Panc1 (cell line): ENCODE measurements around the gene UBR3.

Experiments
- POLR2AphosphoS5 ChIP-seq: IDR thresholded peaks from 2 replicates; pipeline ENCODE4 v1.6.1; 2012; ENCODE audit warnings: mild to moderate bottlenecking, low read depth, low read length, moderate library complexity
- SIN3A ChIP-seq: IDR thresholded peaks from 2 replicates; pipeline ENCODE4 v1.6.1; 2012; ENCODE audit warnings: low read depth, mild to moderate bottlenecking, low read length, moderate library complexity, borderline replicate concordance; ENCODE audit not compliant: insufficient read depth
- TCF7L2 ChIP-seq: IDR thresholded peaks from 2 replicates; pipeline ENCODE4 v1.6.1; 2011; ENCODE audit warnings: mild to moderate bottlenecking, low read depth, low read length, inconsistent platforms
- TF ChIP-seq, protein P1 (sequence below): fragments of 450-650 bp; IDR thresholded peaks from 2 replicates; pipeline ENCODE4 v1.5.1; 2017; ENCODE audit warnings: mild to moderate bottlenecking
- TF ChIP-seq, protein P2 (sequence below), 2 experiments: IDR thresholded peaks; 2 replicates each; pipeline ENCODE4 v1.6.1; 2011 to 2012; ENCODE audit warnings: low read depth in 2 of 2, control low read depth in 1 of 2, low read length in 1 of 2, mild to moderate bottlenecking in 1 of 2, moderate library complexity in 1 of 2; ENCODE audit not compliant: insufficient read depth in 1 of 2

DNA sequence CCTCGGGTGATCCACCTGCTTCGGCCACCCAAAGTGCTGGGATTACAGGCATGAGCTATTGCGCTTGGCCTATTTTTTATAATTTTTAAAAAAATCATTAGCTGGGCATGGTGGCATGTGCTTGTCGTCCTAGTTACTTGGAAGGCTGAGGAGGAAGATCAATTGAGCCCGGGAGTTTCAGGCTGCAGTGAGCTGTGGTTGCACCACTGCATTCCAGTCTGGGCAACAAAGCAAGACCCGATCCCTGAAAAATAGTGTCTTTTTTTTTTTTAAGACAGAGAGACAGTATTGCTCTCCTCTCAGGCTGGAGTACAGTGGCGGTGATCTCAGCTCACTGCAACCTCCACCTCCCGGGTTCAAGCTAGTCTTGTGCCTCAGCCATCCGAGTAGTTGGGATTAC lies 23.8 kb upstream of the UBR3 start:
- no peak for TF ChIP-seq POLR2AphosphoS5
- TF ChIP-seq, protein P1, sequence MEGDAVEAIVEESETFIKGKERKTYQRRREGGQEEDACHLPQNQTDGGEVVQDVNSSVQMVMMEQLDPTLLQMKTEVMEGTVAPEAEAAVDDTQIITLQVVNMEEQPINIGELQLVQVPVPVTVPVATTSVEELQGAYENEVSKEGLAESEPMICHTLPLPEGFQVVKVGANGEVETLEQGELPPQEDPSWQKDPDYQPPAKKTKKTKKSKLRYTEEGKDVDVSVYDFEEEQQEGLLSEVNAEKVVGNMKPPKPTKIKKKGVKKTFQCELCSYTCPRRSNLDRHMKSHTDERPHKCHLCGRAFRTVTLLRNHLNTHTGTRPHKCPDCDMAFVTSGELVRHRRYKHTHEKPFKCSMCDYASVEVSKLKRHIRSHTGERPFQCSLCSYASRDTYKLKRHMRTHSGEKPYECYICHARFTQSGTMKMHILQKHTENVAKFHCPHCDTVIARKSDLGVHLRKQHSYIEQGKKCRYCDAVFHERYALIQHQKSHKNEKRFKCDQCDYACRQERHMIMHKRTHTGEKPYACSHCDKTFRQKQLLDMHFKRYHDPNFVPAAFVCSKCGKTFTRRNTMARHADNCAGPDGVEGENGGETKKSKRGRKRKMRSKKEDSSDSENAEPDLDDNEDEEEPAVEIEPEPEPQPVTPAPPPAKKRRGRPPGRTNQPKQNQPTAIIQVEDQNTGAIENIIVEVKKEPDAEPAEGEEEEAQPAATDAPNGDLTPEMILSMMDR: no peak
- TF ChIP-seq, protein P2, sequence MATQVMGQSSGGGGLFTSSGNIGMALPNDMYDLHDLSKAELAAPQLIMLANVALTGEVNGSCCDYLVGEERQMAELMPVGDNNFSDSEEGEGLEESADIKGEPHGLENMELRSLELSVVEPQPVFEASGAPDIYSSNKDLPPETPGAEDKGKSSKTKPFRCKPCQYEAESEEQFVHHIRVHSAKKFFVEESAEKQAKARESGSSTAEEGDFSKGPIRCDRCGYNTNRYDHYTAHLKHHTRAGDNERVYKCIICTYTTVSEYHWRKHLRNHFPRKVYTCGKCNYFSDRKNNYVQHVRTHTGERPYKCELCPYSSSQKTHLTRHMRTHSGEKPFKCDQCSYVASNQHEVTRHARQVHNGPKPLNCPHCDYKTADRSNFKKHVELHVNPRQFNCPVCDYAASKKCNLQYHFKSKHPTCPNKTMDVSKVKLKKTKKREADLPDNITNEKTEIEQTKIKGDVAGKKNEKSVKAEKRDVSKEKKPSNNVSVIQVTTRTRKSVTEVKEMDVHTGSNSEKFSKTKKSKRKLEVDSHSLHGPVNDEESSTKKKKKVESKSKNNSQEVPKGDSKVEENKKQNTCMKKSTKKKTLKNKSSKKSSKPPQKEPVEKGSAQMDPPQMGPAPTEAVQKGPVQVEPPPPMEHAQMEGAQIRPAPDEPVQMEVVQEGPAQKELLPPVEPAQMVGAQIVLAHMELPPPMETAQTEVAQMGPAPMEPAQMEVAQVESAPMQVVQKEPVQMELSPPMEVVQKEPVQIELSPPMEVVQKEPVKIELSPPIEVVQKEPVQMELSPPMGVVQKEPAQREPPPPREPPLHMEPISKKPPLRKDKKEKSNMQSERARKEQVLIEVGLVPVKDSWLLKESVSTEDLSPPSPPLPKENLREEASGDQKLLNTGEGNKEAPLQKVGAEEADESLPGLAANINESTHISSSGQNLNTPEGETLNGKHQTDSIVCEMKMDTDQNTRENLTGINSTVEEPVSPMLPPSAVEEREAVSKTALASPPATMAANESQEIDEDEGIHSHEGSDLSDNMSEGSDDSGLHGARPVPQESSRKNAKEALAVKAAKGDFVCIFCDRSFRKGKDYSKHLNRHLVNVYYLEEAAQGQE (IDR thresholded peaks at IDR 0.05; ENCODE audit: insufficient read depth in 1 of 2, low read depth in 2 of 2, low read length in 1 of 2): no peak
- no peak for TF ChIP-seq TCF7L2
- TF ChIP-seq SIN3A: no peak
